Sigmoid colon (tissue), 3 donors: ENCODE results near the gene DPPA5.

Experiments used
- CTCF ChIP-seq, 4 experiments: fragments of 450-650 bp in 3 of 4; fragments of 200-600 bp in 1 of 4; IDR thresholded peaks; one replicate each; pipeline ENCODE4 v1.5.1; 2016 to 2019; ENCODE audit warnings: antibody characterized with exemption in 4 of 4, mild to moderate bottlenecking in 3 of 4, moderate library complexity in 2 of 4
- POLR2A ChIP-seq, 2 donors: fragments of 450-650 bp; IDR thresholded peaks; one replicate each; pipeline ENCODE4 v1.6.1; 2016; ENCODE audit warnings: antibody characterized with exemption in 2 of 2, mild to moderate bottlenecking in 2 of 2, moderate library complexity in 2 of 2

GRCh38 chr6:73377225-73377624 lies 23.1 kb upstream of the DPPA5 start:
- TF ChIP-seq CTCF (IDR thresholded peaks at IDR 0.05) (no peak), POLR2A (IDR thresholded peaks at IDR 0.05) (no peak)
